ENCODE results near the gene YTHDF1. TPM values are rescaled to one million over a fixed set of nuclear protein-coding genes. Genes with fewer than 3 reads are reported as not detected.

Gene YTHDF1
- total RNA-seq, 1 donor from 2014 or later: 44.9 TPM

DNA sequence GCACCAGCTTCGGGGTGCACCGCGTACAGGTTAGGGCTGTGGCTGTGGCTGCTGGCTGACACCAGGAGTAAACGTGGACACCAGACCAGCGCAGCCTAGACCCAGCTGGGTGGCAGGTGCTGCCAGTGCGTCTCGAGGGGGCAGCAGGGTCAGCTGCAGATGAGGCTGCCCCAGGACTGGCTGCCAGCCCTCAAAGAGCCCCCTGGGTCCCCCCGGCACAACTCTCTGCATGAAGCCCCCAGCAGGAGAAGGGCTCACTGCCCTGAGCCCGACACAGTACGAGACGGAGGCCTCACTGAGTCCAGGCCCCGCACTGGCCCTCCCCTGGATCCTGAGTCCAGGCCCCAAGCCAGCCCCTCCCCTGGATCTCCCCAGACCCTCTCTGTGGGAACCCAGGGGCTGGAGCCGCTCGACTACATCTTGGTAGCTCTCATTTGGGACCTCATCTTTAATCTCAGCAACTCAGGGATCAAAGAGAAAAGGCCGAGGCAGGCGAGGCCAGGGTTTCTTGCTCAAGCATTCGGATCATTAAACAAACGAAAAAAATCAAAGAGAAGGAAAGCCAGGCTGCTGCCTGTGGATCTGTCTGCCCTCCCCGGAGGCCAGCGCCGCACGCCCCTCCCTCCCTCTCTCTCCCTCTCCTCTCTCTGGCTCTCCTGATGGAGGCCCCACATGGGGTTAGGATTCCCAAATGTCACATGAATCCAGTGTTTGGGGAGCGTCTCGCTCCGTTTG lies 45.3 kb upstream of the YTHDF1 start:
- Mint-ChIP-seq H3K9me3 (ENCODE audit: unreplicated experiment) (no peaks in the 10 kb centered on the region), H3K27ac (ENCODE audit: unreplicated experiment) (no peak overlapping the region), H3K36me3 (ENCODE audit: unreplicated experiment) (no peaks in the 10 kb centered on the region), H3K27me3 (ENCODE audit: unreplicated experiment) (peaks cover 40% of the 10 kb centered on the region), H3K4me1 (ENCODE audit: unreplicated experiment) (peaks cover 4% of the 10 kb centered on the region), H3K4me3 (ENCODE audit: unreplicated experiment) (no peak overlapping the region)
- no peak for DNase-seq (ENCODE audit: extremely low spot score, unreplicated experiment)
- TF ChIP-seq, protein P1, sequence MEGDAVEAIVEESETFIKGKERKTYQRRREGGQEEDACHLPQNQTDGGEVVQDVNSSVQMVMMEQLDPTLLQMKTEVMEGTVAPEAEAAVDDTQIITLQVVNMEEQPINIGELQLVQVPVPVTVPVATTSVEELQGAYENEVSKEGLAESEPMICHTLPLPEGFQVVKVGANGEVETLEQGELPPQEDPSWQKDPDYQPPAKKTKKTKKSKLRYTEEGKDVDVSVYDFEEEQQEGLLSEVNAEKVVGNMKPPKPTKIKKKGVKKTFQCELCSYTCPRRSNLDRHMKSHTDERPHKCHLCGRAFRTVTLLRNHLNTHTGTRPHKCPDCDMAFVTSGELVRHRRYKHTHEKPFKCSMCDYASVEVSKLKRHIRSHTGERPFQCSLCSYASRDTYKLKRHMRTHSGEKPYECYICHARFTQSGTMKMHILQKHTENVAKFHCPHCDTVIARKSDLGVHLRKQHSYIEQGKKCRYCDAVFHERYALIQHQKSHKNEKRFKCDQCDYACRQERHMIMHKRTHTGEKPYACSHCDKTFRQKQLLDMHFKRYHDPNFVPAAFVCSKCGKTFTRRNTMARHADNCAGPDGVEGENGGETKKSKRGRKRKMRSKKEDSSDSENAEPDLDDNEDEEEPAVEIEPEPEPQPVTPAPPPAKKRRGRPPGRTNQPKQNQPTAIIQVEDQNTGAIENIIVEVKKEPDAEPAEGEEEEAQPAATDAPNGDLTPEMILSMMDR (IDR thresholded peaks at IDR 0.05): no peak

DNA sequence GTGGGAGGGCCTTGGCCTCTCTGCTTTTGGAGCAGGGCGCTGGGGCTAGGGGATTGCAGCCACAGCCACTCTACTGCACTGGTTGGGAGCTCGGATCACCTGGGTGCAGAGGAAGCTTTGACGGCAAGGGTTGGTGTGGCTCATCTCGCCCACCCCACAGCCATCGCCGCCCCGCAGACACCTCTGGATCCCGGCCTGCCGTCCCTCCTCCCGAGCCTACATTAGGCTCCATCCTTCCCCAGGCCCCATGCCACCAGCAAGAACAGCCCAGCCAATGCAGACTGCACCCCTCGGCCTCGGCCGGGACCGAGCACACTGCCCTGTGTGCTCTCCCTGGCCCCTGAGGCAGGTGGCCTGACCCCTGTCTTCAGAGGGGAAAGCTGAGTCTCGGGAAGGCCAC lies 44.6 kb upstream of the YTHDF1 start:
- no peaks in the 10 kb centered on the region for H3K9me3 Mint-ChIP-seq (ENCODE audit: unreplicated experiment)
- no peak for DNase-seq (ENCODE audit: extremely low spot score, unreplicated experiment)
- no peak overlapping the region for H3K4me3 Mint-ChIP-seq (ENCODE audit: unreplicated experiment)
- H3K27ac Mint-ChIP-seq (ENCODE audit: unreplicated experiment): no peak overlapping the region
- H3K27me3 Mint-ChIP-seq (ENCODE audit: unreplicated experiment): peaks cover 46% of the 10 kb centered on the region
- no peaks in the 10 kb centered on the region for H3K36me3 Mint-ChIP-seq (ENCODE audit: unreplicated experiment)
- TF ChIP-seq, protein P1 (IDR thresholded peaks at IDR 0.05): no peak
- H3K4me1 Mint-ChIP-seq (ENCODE audit: unreplicated experiment): peaks cover 4% of the 10 kb centered on the region

DNA sequence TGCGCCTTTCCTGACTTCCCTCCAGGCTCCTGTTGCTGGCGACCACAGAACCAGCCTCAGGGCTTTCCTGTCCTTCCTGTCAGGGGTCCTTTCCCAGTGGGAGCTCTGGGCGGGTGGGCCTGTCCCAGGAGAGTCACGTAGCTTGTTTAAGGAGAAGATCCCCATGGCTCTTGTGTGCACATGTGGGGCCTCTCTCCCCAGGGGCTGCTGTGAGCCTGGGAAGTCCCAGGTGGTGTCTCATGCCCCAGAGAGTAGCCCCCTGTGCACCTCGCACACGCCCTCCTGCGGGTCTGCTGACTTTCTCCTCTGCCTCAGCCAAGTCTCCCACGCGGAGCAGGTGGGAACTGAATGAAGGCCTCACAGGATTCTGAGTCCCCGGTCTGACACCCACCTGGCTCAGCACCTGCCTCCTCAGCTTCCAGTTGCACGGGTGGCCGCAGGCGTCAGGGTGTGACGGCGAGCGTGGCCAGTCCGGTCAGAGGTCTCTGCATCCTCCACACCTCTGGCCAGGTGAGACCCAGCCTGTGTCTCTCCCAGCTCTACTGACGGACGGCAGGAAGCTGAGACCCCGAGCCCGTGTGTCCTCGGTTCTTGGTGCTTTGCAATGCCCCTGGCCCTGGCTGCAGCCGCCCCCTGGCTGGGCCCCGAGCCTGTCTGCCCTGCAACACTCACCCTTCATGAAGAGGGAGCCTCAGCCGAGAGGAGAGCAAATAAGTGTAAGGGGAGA lies 44.0 kb upstream of the YTHDF1 start:
- Mint-ChIP-seq H3K36me3 (ENCODE audit: unreplicated experiment) (no peaks in the 10 kb centered on the region), H3K4me3 (ENCODE audit: unreplicated experiment) (no peak overlapping the region), H3K9me3 (ENCODE audit: unreplicated experiment) (no peaks in the 10 kb centered on the region), H3K4me1 (ENCODE audit: unreplicated experiment) (peaks cover 4% of the 10 kb centered on the region), H3K27me3 (ENCODE audit: unreplicated experiment) (peaks cover 52% of the 10 kb centered on the region), H3K27ac (ENCODE audit: unreplicated experiment) (no peak overlapping the region)
- TF ChIP-seq, protein P1 (IDR thresholded peaks at IDR 0.05): no peak
- no peak for DNase-seq (ENCODE audit: extremely low spot score, unreplicated experiment)

DNA sequence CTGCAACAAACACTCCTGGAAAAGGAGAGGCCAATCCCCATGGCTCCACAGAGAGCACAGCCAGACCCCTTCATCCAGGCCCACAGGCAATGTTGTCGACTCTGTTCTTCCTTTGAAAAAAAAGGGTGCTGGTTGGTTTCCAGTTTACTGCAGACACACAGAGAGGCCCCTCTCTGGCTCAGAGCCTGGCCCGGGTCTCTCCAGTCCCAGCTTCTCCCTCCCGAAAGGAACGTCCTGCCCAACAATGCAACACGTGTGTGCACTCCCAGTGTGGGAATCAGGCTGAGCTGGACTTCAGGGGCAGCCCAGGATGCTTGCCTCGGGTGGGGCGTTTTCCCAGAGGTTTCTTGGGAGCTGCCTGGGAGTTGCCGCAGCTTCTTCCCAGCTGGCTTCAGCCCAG lies 42.9 kb upstream of the YTHDF1 start:
- peaks cover 44% of the 10 kb centered on the region for H3K27me3 Mint-ChIP-seq (ENCODE audit: unreplicated experiment)
- no peaks in the 10 kb centered on the region for H3K36me3 Mint-ChIP-seq (ENCODE audit: unreplicated experiment)
- H3K4me3 Mint-ChIP-seq (ENCODE audit: unreplicated experiment): no peak overlapping the region
- TF ChIP-seq, protein P1 (IDR thresholded peaks at IDR 0.05): no peak
- DNase-seq (ENCODE audit: extremely low spot score, unreplicated experiment): no peak
- H3K4me1 Mint-ChIP-seq (ENCODE audit: unreplicated experiment): peaks cover 6% of the 10 kb centered on the region
- H3K27ac Mint-ChIP-seq (ENCODE audit: unreplicated experiment): no peak overlapping the region
- no peaks in the 10 kb centered on the region for H3K9me3 Mint-ChIP-seq (ENCODE audit: unreplicated experiment)

DNA sequence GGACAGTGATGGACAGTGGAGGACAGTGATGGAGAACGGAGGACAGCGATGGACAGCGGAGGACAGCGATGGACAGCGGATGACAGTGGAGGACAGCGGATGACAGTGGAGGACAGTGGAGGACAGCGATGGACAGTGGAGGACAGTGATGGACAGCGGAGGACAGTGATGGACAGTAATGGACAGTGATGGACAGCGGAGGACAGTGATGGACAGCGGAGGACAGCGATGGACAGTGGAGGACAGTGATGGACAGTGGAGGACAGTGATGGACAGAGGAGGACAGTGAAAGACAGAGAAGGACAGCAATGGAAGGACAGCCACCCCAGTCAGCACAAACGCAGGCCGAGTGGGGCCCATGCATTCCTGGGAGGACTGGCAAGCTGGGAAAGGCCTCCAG lies 41.7 kb upstream of the YTHDF1 start:
- no peaks in the 10 kb centered on the region for H3K36me3 Mint-ChIP-seq (ENCODE audit: unreplicated experiment)
- DNase-seq (ENCODE audit: extremely low spot score, unreplicated experiment): no peak
- H3K4me1 Mint-ChIP-seq (ENCODE audit: unreplicated experiment): peaks cover 13% of the 10 kb centered on the region
- TF ChIP-seq, protein P1 (IDR thresholded peaks at IDR 0.05): no peak
- no peaks in the 10 kb centered on the region for H3K9me3 Mint-ChIP-seq (ENCODE audit: unreplicated experiment)
- H3K27me3 Mint-ChIP-seq (ENCODE audit: unreplicated experiment): peaks cover 50% of the 10 kb centered on the region
- H3K4me3 Mint-ChIP-seq (ENCODE audit: unreplicated experiment): no peak overlapping the region
- H3K27ac Mint-ChIP-seq (ENCODE audit: unreplicated experiment): no peak overlapping the region

Data from osteocyte (in vitro differentiated cells).